SH-SY5Y (cell line): Measurements from ENCODE around the gene EBF3.

Experiments
- GATA2 ChIP-seq: IDR thresholded peaks from 2 replicates; pipeline ENCODE4 v1.6.1; 2011; ENCODE audit warnings: mild to moderate bottlenecking, low read depth, low read length
- GATA3 ChIP-seq: IDR thresholded peaks from 2 replicates; pipeline ENCODE4 v1.6.1; 2011; ENCODE audit warnings: low read depth, mild to moderate bottlenecking, low read length, moderate library complexity

Gene EBF3

DNA sequence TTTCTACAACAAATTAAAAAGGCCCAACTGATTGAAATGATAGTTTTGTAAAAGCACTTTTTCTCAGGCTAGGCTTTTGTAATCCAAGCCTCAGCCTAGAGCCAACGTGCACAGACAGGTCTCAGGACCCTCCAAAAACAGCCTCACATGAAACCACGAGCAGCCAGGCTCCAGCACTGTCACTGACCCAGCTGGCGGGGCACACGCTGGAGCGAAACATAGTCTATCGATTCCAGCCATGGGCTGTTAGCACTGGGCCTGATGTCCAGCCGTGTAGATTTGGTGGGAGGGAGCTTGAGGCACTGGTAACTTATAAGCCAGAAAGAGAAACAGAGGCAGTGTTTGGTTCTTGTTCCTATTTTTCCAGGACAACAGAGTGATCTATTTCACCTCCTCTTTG is 104.5 kb downstream of the EBF3 start:
- no peak for TF ChIP-seq GATA3
- no peak for TF ChIP-seq GATA2

DNA sequence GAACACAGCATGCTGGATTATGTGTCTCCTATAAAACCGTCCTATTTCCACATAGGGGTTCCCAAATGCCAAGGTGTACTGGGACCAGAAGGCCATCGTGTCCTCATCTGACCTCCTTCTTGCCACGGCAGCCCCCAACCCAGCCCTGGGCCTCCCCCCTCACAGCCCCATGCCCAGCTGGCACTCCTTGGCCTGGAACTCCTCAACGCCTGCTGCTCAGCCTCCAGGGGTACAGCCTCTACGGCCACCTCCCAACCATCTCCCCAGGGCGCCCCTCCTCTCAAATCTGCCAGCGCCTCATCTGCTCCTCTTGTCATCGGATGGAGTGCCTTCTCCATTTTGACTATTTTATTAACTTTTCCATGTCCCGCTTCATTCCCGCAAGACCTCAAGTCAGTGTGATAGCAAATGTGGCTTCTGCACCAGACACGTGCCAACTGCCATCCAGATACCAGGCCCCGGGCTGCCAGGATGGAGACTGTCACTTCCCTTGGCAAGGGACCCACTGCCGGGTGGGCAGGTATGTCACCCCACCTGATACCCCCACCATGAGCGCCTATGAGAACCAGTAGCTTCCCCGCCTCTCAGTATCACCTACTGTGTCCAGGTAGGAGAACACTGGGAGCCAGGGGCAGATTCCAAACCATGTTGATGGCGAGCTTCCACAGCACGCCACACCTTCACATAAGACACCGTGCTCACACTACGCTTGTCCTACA is 106.7 kb downstream of the EBF3 start:
- no peak for TF ChIP-seq GATA3
- no peak for TF ChIP-seq GATA2

DNA sequence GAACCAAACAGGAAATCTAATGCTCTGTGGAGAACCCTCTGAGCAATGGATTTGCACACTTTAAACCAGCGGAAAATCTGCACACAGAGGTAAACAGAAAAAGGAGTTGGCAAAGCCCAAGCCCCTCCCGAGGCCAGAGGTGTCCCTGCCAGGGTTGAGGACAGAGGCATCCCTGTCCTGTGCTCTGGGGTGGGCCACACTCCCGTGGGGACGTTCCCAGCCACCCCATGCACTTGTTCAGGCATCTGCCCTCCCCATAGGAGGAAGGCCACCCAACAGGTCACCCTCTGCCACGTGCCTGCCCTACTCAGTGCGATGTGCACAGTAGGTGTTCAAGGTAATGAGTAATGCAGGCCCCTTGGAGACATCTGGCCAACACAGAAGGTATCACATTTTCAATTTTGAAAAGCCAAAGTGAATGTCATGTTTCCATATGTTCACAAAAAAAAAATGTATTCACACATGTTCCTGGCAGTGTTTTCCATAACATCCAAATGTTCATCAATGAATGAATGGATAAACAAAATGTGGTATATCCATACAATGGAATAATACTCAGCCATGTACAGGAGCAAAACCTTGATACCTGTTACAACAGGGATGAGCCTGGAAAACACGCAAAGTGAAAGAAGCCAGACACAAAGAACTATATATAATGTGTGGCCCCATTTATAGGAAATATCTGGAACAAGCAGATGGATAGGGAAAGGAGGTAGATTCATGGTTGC is 108.1 kb downstream of the EBF3 start:
- TF ChIP-seq GATA3 (no peak), GATA2 (no peak)

DNA sequence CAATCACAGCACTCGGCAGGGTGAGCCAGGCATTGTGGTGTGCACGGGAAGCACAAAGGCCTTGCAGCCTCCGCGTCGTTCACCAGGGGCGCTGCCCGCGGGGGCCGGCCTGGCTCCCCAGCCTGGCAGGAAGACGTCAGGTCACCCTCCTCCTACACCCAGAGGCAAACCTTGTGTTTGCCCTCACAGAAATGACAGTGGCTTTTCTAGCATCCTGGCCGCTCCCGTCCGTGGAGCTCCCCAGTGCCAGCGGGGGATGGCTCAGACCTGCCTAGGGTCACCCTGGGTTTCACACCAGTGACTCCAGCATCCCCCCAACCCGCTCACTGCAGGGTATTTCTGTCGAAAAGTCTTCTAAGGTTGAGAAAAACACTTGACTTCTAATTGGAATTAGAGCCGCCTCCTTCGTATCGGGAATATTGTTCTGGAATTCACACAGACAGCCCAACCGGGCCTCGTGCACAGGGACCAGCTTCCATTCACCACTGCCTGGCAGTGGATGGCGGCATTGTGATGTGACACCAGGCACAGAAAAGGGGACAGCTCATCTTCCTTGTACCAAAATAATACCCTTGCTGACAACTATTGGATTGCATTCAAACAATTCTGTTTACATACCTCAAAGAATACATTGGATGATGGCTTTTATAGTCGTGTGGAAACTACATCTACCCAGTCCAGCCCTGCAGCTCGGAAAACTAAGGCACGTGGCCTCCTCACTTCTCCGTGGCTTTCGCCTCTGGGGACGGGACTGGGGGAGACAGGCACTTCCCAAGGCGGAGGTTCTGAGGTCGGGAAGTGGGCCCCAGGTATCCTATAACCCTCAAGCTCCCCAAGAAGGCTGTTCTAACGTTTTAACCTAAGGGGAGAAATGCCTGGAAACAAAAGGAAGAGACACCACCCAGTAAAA is 109.0 kb downstream of the EBF3 start:
- no peak for TF ChIP-seq GATA3
- TF ChIP-seq GATA2 = no peak

DNA sequence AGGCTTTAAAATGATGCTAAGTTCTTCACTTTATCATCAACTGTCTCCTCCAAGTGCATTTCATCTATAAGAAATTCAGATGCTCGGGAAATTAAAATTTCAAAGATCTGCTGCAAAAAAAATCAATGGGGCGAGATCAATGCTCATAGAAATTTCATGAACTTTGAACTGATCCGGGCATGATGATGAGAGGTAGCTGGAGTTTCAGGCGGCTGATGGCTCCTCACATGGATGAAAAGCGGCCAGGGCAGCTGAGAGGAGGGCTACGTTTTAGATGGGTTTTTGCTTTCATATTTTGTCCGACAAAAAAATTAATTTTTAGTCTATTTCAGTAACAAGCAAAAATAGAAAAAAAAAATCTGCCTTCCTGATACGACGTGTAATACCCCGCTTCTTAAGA is 109.9 kb downstream of the EBF3 start:
- TF ChIP-seq GATA2 = no peak
- no peak for TF ChIP-seq GATA3

DNA sequence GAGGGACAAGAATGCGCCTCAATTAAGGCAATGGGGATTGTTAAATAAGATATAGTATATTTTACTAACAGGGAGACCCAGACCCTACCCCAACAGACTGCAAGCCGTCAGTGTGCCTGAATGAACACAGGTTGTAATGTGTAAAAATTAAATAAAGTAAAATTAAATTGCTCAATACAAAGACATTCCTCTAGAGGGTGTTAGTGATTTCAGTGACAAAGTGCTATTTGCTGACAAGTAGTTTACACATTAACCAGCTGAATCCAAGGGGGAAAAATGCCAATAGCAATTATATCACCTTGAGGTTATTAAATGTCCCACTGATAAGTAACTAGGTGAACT is 110.5 kb downstream of the EBF3 start:
- TF ChIP-seq GATA3 (no peak), GATA2 (no peak)

DNA sequence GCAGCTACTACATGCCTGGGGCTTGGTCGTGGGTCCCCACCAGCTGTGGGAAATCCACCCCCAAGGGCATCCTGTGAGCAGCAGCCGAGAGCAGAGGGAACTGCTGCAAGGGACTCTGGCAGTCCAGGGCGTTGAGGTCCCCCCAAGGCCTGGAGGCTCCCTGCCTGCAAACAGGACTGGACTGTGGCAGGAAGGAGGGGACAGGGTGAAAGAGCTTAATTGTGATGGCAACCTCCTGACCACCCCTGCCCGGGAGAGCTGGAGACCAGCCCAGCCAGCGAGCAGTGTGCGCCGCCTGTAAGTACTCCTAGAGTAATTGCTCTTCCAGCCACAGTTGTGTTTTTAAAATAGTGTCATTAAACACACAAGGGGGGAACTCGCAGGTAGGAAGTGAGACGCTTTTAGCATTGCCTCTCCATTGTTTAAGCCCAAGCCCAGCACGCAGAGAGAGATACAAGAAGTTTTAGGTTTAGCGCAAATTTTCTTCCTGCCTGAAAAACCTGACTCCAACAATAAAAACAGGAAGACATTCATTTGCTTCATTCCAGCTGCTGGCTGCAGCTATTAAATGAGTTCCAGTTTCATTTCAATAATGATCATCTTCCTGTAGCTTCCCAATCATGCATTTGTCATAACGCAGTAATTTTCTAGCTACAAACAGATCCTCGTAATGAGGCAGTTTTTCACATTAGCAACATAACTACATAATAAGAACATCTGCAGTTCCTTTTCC is 111.1 kb downstream of the EBF3 start:
- TF ChIP-seq GATA2 (no peak), GATA3 (no peak)

DNA sequence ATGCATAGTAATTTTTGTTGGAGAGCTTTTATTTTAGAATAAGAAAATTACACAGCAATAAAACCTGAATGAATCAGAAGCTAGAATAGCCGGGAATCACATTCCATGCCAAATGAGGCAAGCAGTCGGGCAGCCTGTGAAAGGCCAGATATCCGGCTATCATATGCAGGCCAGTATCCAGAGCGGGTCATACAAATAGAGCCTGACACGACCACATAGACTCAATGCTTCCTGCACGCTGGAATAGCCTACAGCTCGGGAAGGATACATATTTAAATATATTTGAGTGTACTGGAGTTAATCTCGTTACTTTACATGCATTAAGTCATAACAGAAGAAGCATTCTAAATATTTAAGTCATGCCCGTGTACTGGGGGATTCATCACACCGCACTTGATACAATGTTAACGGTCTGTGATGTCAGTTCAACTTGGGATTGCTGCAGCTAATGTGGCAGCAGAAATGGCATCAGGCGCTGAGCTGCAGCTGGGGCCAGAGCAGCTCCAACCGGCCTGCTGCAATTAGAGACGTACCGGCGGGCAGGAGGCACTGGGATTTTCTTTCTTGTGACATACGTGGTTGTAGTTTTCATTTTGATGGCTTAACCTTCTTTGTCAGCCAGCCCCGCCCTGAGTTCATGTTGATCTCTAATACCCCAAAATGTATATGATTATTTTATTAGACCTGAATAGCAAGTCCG is 112.0 kb downstream of the EBF3 start:
- TF ChIP-seq GATA3 (no peak), GATA2 (no peak)

DNA sequence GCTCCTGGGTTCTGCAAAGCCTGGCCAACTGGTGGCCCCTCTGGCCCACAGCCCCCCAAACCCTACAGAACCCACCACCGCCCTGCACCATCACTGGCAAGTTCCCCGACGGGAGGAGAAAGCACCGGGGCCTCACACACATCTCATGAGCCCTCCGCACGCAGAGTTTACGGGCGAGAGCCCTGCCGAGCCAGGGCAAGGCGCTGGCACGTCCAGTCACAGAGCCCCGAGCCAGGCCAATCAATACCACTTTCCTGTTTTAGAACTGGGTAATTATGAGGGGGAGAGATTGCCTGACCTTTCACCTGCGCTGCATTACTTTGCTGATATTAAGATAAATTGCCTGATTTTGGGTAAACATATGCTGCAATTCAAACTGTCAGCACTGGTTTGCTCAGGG is 113.3 kb downstream of the EBF3 start:
- TF ChIP-seq GATA3 (no peak), GATA2 (no peak)

DNA sequence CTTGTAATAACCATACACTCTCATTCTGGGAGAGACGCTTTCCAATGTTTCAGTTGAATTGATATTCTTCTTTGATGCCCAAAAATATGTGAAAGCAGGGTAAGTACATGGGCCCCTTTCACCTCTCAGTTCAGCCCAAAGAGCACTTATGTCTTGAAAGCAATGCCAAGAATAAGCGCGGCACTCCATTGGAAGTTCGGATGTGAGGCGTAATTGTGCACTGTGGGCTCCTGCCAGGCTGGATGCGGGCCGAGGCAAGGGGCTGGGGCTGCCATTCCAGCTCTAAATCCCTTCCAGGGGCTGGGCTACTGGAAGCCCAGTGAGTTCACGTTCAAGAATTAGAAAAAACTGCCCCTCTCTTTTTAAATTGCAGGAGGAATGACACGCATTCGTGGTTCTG is 113.8 kb downstream of the EBF3 start:
- TF ChIP-seq GATA2 = no peak
- no peak for TF ChIP-seq GATA3

DNA sequence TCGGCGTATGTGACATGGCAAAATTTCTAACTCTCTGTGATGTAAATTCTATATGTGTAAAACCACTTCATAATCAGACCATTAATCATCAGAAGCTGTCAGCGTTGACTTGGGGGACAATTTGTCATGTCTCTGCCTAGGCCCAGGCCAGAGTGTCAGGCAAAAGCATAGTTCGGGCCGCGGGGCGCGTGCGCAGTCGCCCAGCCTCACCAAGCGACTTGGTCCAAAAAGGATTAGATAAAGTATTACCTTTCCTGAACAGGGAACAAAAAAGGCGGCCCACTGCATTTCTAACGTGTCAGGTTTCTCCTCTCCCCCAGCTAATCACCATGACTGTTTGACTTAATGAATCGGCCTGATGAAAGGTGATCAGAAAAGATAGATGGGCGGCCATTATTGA is 114.2 kb downstream of the EBF3 start:
- TF ChIP-seq GATA2 (no peak), GATA3 (no peak)

DNA sequence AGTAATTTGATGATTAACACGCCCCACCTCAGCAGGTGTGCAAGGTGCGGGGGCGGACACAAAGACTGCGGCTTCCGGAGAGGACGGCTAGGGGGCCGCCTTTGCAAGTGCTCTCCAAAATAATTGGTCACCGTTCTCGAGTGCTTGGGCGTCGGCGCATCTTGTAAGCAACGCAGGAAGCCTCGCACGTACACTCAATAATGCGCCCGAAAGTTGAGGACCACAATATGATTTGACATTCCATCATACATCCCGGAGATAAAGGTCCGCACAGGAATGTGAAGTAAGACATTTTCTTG is 114.7 kb downstream of the EBF3 start:
- TF ChIP-seq GATA2 (no peak), GATA3 (no peak)

DNA sequence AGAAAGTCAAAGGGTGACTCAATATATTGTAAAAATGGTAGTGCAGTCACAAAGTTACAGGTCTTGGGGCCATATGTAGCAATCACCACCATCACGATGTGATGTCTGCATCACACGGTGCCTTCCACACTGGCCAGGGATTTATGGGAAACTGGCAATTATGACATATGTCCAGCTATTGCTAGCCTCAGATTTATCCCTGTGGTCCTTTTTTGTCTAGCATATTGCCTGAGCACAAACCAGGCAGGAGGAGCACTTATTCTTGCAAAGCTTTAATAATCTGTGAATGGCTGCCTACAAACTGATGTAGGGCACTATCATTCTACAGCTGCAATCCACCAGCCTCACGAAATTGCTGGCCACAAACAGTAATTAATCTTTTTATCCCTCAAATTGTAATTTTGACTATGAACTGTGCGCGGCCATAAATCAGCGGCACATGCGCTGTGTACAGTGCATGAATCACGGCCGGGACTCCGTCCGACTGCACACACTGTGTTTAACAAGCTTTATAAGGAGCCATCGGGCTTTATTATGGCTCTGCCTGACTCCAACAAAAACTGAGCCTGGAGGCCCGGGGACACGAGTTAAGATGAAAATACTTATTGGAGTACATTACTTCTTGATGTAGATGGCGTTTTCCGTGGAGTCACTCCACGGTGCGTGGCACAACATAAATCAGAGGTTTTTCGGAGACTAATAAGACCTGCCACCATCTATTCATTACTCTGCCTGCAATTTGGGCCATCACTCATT is 115.2 kb downstream of the EBF3 start:
- TF ChIP-seq GATA3 (no peak), GATA2 (no peak)
